NB4 (cell line): Measurements from ENCODE around the gene TENM4.

Experiments
- CTCF ChIP-seq: IDR thresholded peaks from one replicate; pipeline ENCODE4 v1.5.1; 2012; ENCODE audit warnings: low read depth, low read length
- MAX ChIP-seq: IDR thresholded peaks from 2 replicates; pipeline ENCODE4 v1.6.1; 2011; ENCODE audit warnings: low read depth, low read length
- MYC ChIP-seq: IDR thresholded peaks from 2 replicates; pipeline ENCODE4 v1.6.1; 2011; ENCODE audit warnings: low read depth, low read length
- POLR2A ChIP-seq: IDR thresholded peaks from 2 replicates; pipeline ENCODE4 v1.6.1; 2011; ENCODE audit warnings: mild to moderate bottlenecking; ENCODE audit not compliant: insufficient read length; ENCODE audit errors: extremely low read depth

GRCh38 chr11:78657968-78658839 is 782.6 kb downstream of the TENM4 start:
- TF ChIP-seq MAX, result no peak
- TF ChIP-seq CTCF, result no peak
- TF ChIP-seq POLR2A, result no peak
- no peak for TF ChIP-seq MYC
